ENCODE results near the gene TEP1. TPM values are rescaled to one million over a fixed set of nuclear protein-coding genes. Genes with fewer than 3 reads are reported as not detected.

TEP1 gene
- total RNA-seq, 4 donors from 2014 or later: 13.5 to 44.8 (median 27.0) TPM

GRCh38 chr14:20435582-20436362 lies 22.5 kb upstream of the TEP1 start, which contains the start of gene KLHL33:
KLHL33 (minus strand) TSS chr14:20436166; CDS start chr14:20435811, 355 bp downstream.
- H3K4me3 ChIP-seq: peak within 1 kb of the TSS; percentile 28
- no peaks in the 10 kb centered on the region for H3K27me3 ChIP-seq
- TF ChIP-seq POLR2A (IDR thresholded peaks at IDR 0.05): no peak
- TF ChIP-seq CTCF (IDR thresholded peaks at IDR 0.05): no peak
- intact Hi-C loops (cut with DNase I; ENCODE audit: low total_unique reads): no loop called here
- H3K36me3 ChIP-seq: no peaks in the 10 kb centered on the region
- peak in 1 of 2 donors; percentile 22 for DNase-seq
- peak within 1 kb of the TSS; percentile 69 to 76 for H3K27ac ChIP-seq
- no peaks in the 10 kb centered on the region for H3K4me1 ChIP-seq
- H3K9me3 ChIP-seq: no peaks in the 10 kb centered on the region

DNA sequence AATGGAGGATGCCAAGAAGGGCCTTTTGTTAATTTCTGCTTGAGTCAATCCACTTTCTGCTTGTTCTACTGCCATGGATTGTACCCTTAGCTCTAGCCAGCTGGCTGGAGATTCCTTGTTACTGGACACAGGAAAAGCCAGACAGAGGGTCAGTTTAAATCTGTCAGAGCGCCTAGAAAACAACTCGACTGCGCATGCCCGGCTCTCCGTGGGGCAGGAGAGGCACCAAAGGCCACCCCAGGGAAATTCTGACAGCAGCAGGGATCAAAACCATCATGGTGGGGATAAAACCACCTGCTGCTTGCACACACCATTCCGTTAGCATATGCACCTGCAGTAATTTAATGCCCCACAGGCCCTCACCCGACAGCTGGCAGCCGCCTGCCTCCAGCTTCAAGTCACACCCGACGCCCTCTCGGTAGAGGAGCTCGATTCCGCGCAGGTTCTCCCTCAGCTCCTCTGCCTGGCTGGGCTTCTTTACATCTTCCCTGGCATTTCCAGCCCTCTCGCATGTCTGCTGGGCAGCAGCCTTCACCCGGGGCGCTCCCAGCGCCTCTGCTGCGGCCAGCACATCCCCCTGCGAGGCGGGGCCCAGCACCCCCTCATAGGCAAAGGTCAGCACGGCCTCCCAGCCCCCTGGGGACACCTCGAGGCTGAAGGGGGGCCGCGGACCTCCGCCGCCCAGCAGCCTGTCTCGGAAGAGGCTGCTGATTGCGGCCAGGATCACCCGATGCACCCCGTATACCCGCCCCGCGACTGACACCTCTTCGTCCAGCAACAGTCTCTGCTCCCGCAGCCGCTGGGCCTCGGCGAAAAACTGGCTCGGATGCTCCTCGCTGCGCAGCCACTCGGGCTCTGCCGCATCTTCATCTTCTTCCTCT lies 21.6 kb upstream of the TEP1 start:
- no peaks in the 10 kb centered on the region for H3K36me3 ChIP-seq
- H3K4me1 ChIP-seq: no peaks in the 10 kb centered on the region
- intact Hi-C loops (cut with DNase I; ENCODE audit: low total_unique reads): no loop called here
- H3K4me3 ChIP-seq: peak overlapping the region; percentile 28
- H3K27me3 ChIP-seq: no peaks in the 10 kb centered on the region
- no peaks in the 10 kb centered on the region for H3K9me3 ChIP-seq
- peak overlapping the region; percentile 69 to 76 for H3K27ac ChIP-seq
- TF ChIP-seq POLR2A (IDR thresholded peaks at IDR 0.05): no peak
- TF ChIP-seq CTCF (IDR thresholded peaks at IDR 0.05): no peak
- peak; percentile 73 to 78 for DNase-seq

- Histone ChIP-seq H3K4me1 (no peaks in the 10 kb centered on the region), H3K27me3 (no peaks in the 10 kb centered on the region), H3K9me3 (no peaks in the 10 kb centered on the region), H3K27ac (no peak overlapping the region), H3K36me3 (no peaks in the 10 kb centered on the region), H3K4me3 (no peak overlapping the region)
- intact Hi-C loops (cut with DNase I; ENCODE audit: low total_unique reads): no loop called here
- TF ChIP-seq CTCF (IDR thresholded peaks at IDR 0.05) (no peak), POLR2A (IDR thresholded peaks at IDR 0.05) (no peak)
- DNase-seq: no peak
Measured at GRCh38 chr14:20429801-20430669, 16.7 kb upstream of the TEP1 start.

DNA sequence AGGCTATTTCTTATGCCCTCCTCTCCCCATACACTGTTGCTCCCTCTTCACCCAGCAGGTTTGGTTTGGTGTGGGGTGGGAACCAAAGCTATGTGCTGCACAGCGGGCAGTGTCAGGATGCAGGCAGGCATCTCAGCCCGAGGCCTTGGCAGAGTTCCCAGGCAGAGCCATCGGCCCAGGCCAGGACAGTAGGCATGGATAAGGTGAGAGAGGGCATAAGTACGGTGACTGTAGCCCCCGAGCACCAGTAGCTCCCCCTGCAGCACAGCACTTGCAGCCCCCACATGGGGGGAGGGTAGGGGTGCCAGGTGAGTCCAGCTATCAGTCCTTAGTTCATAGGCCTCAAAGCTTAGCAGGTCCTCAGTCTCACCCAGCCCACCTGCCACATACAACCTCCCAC lies 15.5 kb upstream of the TEP1 start:
- Histone ChIP-seq H3K9me3 (no peaks in the 10 kb centered on the region), H3K27me3 (no peaks in the 10 kb centered on the region), H3K36me3 (no peaks in the 10 kb centered on the region), H3K4me3 (no peak overlapping the region), H3K27ac (no peak overlapping the region), H3K4me1 (no peaks in the 10 kb centered on the region)
- intact Hi-C loops (cut with DNase I; ENCODE audit: low total_unique reads): no loop called here
- no peak for TF ChIP-seq POLR2A (IDR thresholded peaks at IDR 0.05)
- TF ChIP-seq CTCF (IDR thresholded peaks at IDR 0.05): no peak
- DNase-seq: no peak
